IPS-18c (cell line): Measurements from ENCODE around the gene PXN.
"Not testable (repeated sequence)": the region's sequence is repeated elsewhere in the genome, so short reads cannot be mapped to it uniquely, and the experiment has no call there.

ENCODE experiments used
- H3K4me3 ChIP-seq: 2 replicates; pipeline ENCODE4 v1.7.0; 2013; ENCODE audit warnings: low read depth, mild to moderate bottlenecking, low read length, moderate library complexity; ENCODE audit not compliant: insufficient read depth
- H3K9me3 ChIP-seq: one replicate; pipeline ENCODE4 v1.6.1; 2013; ENCODE audit warnings: mild to moderate bottlenecking, low read length, moderate library complexity; ENCODE audit not compliant: control insufficient read depth, insufficient read depth

The PXN gene

GRCh38 chr12:120221576-120221900 lies 44.0 kb downstream of the PXN start:
- Histone ChIP-seq H3K9me3 (no peaks in the 10 kb centered on the region), H3K4me3 (no peak overlapping the region)

DNA sequence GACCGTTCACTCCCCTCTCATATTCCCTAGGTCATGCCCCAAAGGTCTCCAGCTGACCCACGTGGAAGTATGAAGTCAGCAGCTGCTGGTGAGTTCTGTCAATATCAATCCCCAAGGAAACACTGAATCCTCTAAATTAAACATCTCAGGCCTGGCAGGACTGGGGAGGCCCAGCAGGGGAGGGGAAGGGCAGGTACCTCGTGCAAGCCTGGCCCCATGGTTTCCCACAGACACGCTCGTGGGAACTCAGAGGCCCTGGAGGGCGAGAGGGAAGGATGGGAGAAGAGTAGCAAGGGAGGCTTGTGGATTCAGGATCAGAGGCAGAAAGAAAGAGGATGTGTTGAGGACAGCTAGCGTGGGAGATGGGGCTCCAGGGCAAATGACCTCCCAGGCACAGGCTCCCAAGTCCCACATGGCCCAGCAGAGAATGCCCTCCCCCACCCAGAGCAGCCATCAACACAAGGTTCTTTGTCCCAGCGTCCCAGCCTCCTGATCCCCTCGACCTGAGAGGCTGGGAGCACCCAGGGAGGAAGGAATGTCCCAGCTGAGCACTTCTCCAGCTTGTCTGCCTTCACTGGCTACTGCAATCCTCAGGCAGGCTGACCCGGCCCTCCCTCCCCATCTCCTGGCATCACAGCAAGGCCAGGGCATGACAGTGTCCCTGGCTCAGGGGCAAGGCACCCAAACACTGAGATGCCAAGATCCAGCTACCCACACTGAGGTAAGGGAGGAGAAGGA lies 44.5 kb downstream of the PXN start:
- Histone ChIP-seq H3K4me3 (no peak overlapping the region), H3K9me3 (no peaks in the 10 kb centered on the region)

GRCh38 chr12:120218680-120219606 lies 46.6 kb downstream of the PXN start:
- H3K4me3 ChIP-seq: no peak overlapping the region
- no peaks in the 10 kb centered on the region for H3K9me3 ChIP-seq

GRCh38 chr12:120216742-120217605 lies 48.6 kb downstream of the PXN start:
- Histone ChIP-seq H3K4me3 (no peak overlapping the region), H3K9me3 (no peaks in the 10 kb centered on the region)

GRCh38 chr12:120215766-120216735 lies 49.5 kb downstream of the PXN start:
- no peak overlapping the region for H3K4me3 ChIP-seq
- H3K9me3 ChIP-seq: no peaks in the 10 kb centered on the region

- no peak overlapping the region for H3K4me3 ChIP-seq
- H3K9me3 ChIP-seq: no peaks in the 10 kb centered on the region
Observed at GRCh38 chr12:120215357-120215735, 50.2 kb downstream of the PXN start.

GRCh38 chr12:120214626-120215356 lies 50.7 kb downstream of the PXN start:
- H3K4me3 ChIP-seq: no peak overlapping the region
- H3K9me3 ChIP-seq: no peaks in the 10 kb centered on the region

GRCh38 chr12:120213758-120214157 lies 51.8 kb downstream of the PXN start:
- Histone ChIP-seq H3K9me3 (no peaks in the 10 kb centered on the region), H3K4me3 (no peak overlapping the region)

GRCh38 chr12:120213182-120213581 lies 52.3 kb downstream of the PXN start:
- H3K9me3 ChIP-seq, H3K4me3 ChIP-seq: not testable (repeated sequence)

DNA sequence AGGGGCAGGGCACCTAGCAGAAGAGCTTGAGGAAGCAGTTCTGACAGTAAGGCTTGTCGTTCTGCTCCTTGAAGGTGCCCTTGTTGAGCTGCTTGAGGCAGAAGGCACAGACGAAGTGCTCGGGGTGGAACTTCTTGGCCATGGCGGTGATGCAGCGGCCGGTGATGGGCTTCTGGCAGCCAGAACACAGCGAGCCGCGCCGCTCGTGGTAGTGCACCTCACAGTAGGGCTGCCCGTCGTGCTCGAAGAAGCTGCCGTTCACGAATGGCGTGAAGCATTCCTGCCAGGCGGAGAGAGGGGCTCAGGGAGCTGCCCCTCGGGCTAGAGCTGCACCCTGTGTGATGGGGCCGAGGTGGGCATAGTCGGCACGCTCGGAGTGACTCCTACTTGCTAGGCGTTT lies 53.2 kb downstream of the PXN start:
- Histone ChIP-seq H3K9me3 (no peaks in the 10 kb centered on the region), H3K4me3 (no peak overlapping the region)

- no peaks in the 10 kb centered on the region for H3K9me3 ChIP-seq
- no peak overlapping the region for H3K4me3 ChIP-seq
Observed at GRCh38 chr12:120211904-120212283, 53.6 kb downstream of the PXN start.

DNA sequence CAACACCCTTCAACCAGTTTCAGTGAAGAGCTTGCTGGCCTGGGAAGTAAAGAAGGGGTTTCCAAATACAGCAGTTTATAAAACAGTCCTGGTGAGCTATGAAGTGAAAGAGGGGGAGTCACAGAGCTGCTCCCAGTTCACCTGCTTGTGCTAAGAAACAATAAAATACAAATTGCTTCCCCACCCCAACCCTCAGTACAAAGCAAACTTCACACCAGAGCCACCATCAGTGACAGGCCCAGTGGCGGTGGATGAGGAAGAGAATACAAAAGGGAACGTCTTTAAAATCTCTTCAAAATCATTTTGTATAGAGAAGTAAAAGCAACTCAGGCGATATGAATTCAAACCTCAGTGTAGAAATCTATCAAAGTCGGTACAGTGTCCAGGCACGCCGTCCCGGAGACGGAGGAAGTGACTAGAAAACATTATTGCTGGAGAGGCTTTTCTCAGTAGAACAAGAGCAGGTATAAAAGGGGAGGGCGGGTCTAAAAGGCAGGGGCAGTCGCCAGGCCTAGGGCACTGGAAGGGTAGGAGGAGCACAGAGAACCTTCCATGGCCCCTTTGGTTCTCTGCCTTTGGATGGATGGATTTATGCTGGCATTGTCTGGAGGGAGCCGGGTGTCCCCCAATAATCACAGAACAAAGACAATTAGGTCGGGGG lies 54.2 kb downstream of the PXN start:
- H3K9me3 ChIP-seq: no peaks in the 10 kb centered on the region

GRCh38 chr12:120209851-120210250 lies 55.7 kb downstream of the PXN start:
- Histone ChIP-seq H3K4me3 (no peak overlapping the region), H3K9me3 (no peaks in the 10 kb centered on the region)

More for the DNA sequence above, 54.2 kb downstream of the PXN start:
- no peak overlapping the region for H3K4me3 ChIP-seq

DNA sequence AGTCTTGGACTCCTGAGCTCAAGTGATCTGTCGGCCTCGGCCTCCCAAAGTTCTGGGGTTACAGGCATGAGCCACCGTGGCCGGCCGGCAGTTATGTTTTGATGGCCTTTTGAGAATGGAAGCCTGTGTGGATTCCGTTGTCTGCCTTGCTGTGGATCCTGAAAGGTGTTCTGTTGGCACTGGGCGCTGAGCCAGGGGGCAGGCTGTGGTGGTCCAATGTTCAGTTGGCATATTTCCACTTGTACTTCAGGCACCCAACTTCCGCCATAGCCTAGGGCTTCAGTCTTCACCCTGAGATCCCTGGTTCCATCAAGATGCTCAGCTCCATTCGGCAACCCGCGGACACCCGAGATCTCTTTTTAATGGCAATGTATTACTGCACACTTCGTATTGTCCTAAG lies 58.3 kb downstream of the PXN start:
- H3K4me3 ChIP-seq: no peak overlapping the region
- H3K9me3 ChIP-seq: no peaks in the 10 kb centered on the region

- not testable (repeated sequence) for H3K9me3 ChIP-seq, H3K4me3 ChIP-seq
Observed at GRCh38 chr12:120206781-120207180, 58.7 kb downstream of the PXN start.

DNA sequence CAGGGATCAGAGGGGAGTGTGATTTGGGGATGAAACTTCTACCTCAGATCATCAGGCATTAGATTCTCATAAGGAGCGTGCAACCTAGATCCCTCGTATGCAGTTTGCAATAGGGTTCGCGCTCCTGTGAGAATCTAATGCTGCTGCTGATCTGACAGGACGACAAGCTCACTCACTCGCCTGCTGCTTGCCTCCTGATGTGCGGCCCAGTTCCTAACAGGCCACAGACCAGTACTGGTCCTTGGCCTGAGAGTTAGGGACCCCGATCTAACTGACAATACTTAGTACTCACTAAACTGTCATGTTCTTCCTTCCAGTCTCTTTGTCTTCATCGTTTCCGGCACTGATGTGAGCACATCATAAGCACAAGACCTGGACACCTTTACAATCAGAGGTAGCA lies 59.3 kb downstream of the PXN start:
- H3K4me3 ChIP-seq: no peak overlapping the region
- no peaks in the 10 kb centered on the region for H3K9me3 ChIP-seq
